Measurements from ENCODE around the gene GATA5. TPM values are rescaled to one million over a fixed set of nuclear protein-coding genes. Genes with fewer than 3 reads are reported as not detected.

Gene GATA5, protein sequence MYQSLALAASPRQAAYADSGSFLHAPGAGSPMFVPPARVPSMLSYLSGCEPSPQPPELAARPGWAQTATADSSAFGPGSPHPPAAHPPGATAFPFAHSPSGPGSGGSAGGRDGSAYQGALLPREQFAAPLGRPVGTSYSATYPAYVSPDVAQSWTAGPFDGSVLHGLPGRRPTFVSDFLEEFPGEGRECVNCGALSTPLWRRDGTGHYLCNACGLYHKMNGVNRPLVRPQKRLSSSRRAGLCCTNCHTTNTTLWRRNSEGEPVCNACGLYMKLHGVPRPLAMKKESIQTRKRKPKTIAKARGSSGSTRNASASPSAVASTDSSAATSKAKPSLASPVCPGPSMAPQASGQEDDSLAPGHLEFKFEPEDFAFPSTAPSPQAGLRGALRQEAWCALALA
- total RNA-seq (10 to 100 TPM in 2 of 5 donors, 1 to 10 TPM in 2, not detected in 1; 3.1 to 16.4 (median 9.0) TPM), polyA plus RNA-seq (10 to 100 TPM in 1 of 3 donors, 1 to 10 TPM in 2; 9.1 to 11.2 (median 9.3) TPM)
- long read RNA-seq, donor 1, partial matches to known transcripts, result 0 of 1 reads
- long read RNA-seq, donor 1, other reads (novel, unspliced or antisense), result 0 of 1 reads
- long read RNA-seq, donor 2, result 0 reads
- long read RNA-seq, donor 3, partial matches to known transcripts, result 0 of 3 reads
- long read RNA-seq, donor 3, other reads (novel, unspliced or antisense), result 0 of 3 reads
- long read RNA-seq, donor 4, result 0 reads
- long read RNA-seq, donor 5, partial matches to known transcripts, result 0 of 4 reads
- long read RNA-seq, donor 5, other reads (novel, unspliced or antisense), result 0 of 4 reads
- long read RNA-seq, donor 6, transcript GATA5-201 (7 exons, 2,595 nt), result major isoform, 7 of 7 reads
- long read RNA-seq, donor 6, partial matches to known transcripts, result 0 of 7 reads
- long read RNA-seq, donor 6, other reads (novel, unspliced or antisense), result 0 of 7 reads
- long read RNA-seq, donor 7, transcript GATA5-201 (7 exons, 2,595 nt), result major isoform, 5 of 5 reads
- long read RNA-seq, donor 7, partial matches to known transcripts, result 0 of 5 reads
- long read RNA-seq, donor 7, other reads (novel, unspliced or antisense), result 0 of 5 reads
- long read RNA-seq, donor 8, partial matches to known transcripts, result 13 of 16 reads
- long read RNA-seq, donor 8, other reads (novel, unspliced or antisense), result 0 of 16 reads
- long read RNA-seq, donor 9, partial matches to known transcripts, result 0 of 1 reads
- long read RNA-seq, donor 9, other reads (novel, unspliced or antisense), result 0 of 1 reads
- long read RNA-seq, donor 10, partial matches to known transcripts, result 0 of 1 reads
- long read RNA-seq, donor 10, other reads (novel, unspliced or antisense), result 0 of 1 reads

DNA sequence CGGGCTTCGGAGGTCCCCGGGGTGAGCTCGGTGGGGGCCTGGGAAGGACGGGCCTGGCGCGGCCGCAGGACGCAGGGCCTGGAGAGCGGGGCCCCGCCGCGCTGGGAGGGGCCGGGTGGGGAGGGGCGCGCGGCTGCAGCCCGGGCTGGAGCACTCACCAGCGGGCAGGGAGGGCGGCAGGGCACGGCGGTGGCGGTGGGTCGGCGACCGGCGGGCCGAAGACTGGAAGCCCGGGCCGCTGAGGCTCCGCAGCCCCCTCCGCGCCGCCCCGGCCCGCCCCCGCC, at the start of gene GATA5:
Gene GATA5, minus strand, starts transcription at position 224 of the 284 bp plus-strand sequence. CDS start 474 bp downstream, outside the sequence.
- DNase-seq, result no peak
- peak within 1 kb of the TSS; percentile 83 to 92 (median 84) for H3K27ac ChIP-seq
- no peaks in the 10 kb centered on the region for H3K36me3 ChIP-seq
- intact Hi-C loops (cut with DNase I; ENCODE audit: low total_unique reads), result no loop called here
- H3K27me3 ChIP-seq, result peaks cover 12 to 92% (median 45%) of the 10 kb centered on the region in 3 donors
- TF ChIP-seq EP300 (IDR thresholded peaks at IDR 0.05) (no peak), POLR2A (IDR thresholded peaks at IDR 0.05) (no peak), POLR2AphosphoS5 (IDR thresholded peaks at IDR 0.05) (no peak)
- TF ChIP-seq, protein P1, sequence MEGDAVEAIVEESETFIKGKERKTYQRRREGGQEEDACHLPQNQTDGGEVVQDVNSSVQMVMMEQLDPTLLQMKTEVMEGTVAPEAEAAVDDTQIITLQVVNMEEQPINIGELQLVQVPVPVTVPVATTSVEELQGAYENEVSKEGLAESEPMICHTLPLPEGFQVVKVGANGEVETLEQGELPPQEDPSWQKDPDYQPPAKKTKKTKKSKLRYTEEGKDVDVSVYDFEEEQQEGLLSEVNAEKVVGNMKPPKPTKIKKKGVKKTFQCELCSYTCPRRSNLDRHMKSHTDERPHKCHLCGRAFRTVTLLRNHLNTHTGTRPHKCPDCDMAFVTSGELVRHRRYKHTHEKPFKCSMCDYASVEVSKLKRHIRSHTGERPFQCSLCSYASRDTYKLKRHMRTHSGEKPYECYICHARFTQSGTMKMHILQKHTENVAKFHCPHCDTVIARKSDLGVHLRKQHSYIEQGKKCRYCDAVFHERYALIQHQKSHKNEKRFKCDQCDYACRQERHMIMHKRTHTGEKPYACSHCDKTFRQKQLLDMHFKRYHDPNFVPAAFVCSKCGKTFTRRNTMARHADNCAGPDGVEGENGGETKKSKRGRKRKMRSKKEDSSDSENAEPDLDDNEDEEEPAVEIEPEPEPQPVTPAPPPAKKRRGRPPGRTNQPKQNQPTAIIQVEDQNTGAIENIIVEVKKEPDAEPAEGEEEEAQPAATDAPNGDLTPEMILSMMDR (IDR thresholded peaks at IDR 0.05), result no peak
- WGBS, 5 donors, result 0 to 3% (median 2%) methylated on average over 4 to 35 of the region's 37 CpGs; no CpG with 5 or more reads in 1 of the 5 donors
- peaks cover 13 to 52% (median 48%) of the 10 kb centered on the region in 4 donors for H3K4me1 ChIP-seq
- H3K9me3 ChIP-seq, result no peaks in the 10 kb centered on the region
- peak within 1 kb of the TSS; percentile 48 to 59 (median 52) for H3K4me3 ChIP-seq

DNA sequence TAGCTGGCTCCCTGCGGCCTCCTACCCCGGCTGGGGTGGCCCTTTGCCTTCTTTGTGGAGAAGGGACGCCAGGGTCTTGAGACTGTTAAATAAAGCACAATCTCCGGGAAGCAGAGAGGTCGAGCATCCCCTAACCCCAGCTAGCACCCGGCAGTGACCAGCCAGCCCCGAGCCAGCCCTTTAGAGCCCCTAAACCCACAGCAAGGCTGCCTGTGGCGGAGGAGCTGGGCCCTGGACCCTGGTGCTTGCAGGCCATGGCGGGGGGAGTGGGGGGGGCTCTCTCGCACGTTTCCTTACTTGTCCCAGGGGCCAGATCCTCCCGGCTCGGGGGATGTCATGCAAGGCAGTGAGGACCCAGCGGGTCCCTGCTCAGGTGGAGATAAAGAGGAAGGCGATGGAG, 49.2 kb upstream of the GATA5 start:
- H3K4me3 ChIP-seq, result no peak overlapping the region
- DNase-seq, result no peak
- peaks cover 0 to 10% (median 0%) of the 10 kb centered on the region in 4 donors for H3K4me1 ChIP-seq
- 53 to 65% (median 56%) methylated on average over 12 to 15 of the region's 15 CpGs for WGBS, 5 donors
- no peaks in the 10 kb centered on the region for H3K9me3 ChIP-seq
- intact Hi-C loops (cut with DNase I; ENCODE audit: low total_unique reads), result no loop called here
- TF ChIP-seq POLR2A (IDR thresholded peaks at IDR 0.05), result no peak
- TF ChIP-seq, protein P1 (IDR thresholded peaks at IDR 0.05), result no peak
- no peak for TF ChIP-seq POLR2AphosphoS5 (IDR thresholded peaks at IDR 0.05)
- no peak for TF ChIP-seq EP300 (IDR thresholded peaks at IDR 0.05)
- no peaks in the 10 kb centered on the region for H3K36me3 ChIP-seq
- H3K27ac ChIP-seq, result no peak overlapping the region
- peaks cover 0 to 70% (median 47%) of the 10 kb centered on the region in 3 donors for H3K27me3 ChIP-seq

DNA sequence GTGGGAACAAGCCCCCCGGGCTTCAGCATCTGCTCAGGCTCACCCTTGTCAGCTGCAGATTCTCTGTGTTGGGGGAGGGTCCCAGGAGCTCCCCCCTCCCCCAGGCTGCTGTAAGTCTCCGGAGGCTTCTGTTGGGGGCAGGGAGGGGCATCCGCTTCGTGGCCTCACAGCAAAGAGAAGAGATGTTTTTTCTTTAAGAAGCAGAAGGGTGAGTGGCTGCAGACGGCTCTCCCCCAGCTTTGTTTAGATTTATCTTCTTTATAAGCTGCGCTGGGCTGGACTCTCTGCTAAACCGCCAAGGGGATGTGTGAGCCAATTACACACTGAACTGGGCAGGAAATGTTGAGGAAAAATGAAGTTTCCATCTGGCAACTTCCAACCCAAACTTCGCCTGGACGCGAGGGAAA, 48.7 kb upstream of the GATA5 start:
- TF ChIP-seq EP300 (IDR thresholded peaks at IDR 0.05) (no peak), POLR2A (IDR thresholded peaks at IDR 0.05) (no peak), POLR2AphosphoS5 (IDR thresholded peaks at IDR 0.05) (no peak)
- TF ChIP-seq, protein P1 (IDR thresholded peaks at IDR 0.05), result no peak
- H3K9me3 ChIP-seq, result no peaks in the 10 kb centered on the region
- intact Hi-C loops (cut with DNase I; ENCODE audit: low total_unique reads), result no loop called here
- peaks cover 0 to 70% (median 47%) of the 10 kb centered on the region in 3 donors for H3K27me3 ChIP-seq
- H3K4me3 ChIP-seq, result no peak overlapping the region
- 5 to 29% (median 26%) methylated on average over 9 to 10 of the region's 10 CpGs for WGBS, 5 donors
- peak in 1 of 2 donors; percentile 82 for DNase-seq
- no peak overlapping the region for H3K27ac ChIP-seq
- no peaks in the 10 kb centered on the region for H3K36me3 ChIP-seq
- H3K4me1 ChIP-seq, result peaks cover 0 to 10% (median 0%) of the 10 kb centered on the region in 4 donors

All from stomach (tissue), 19 donors.